NCI-H2029 (cell line): ENCODE results near the gene LEKR1.

Experiments
- DNase-seq: peaks from one replicate; lab custom pipeline; 2025; lab: John Stamatoyannopoulos, UW

The LEKR1 gene

GRCh38 chr3:157081626-157082210 lies 255.6 kb downstream of the LEKR1 start:
- no peak for DNase-seq

- DNase-seq = no peak
Observed at GRCh38 chr3:157082305-157082982, 256.3 kb downstream of the LEKR1 start.

GRCh38 chr3:157083824-157084223 lies 257.7 kb downstream of the LEKR1 start:
- no peak for DNase-seq

- DNase-seq = no peak
Observed at GRCh38 chr3:157086060-157086750, 260.1 kb downstream of the LEKR1 start.

GRCh38 chr3:157086775-157087174 lies 260.6 kb downstream of the LEKR1 start:
- no peak for DNase-seq

GRCh38 chr3:157087373-157087772 lies 261.2 kb downstream of the LEKR1 start:
- no peak for DNase-seq

GRCh38 chr3:157087780-157088600 lies 261.8 kb downstream of the LEKR1 start:
- DNase-seq = no peak

- no peak for DNase-seq
Observed at GRCh38 chr3:157088601-157089454, 262.7 kb downstream of the LEKR1 start.

GRCh38 chr3:157089455-157090221 lies 263.5 kb downstream of the LEKR1 start:
- DNase-seq = no peak

- DNase-seq = no peak
Observed at GRCh38 chr3:157091083-157091833, 265.1 kb downstream of the LEKR1 start.

- DNase-seq = no peak
Observed at GRCh38 chr3:157092230-157092629, 266.1 kb downstream of the LEKR1 start.

- no peak for DNase-seq
Observed at GRCh38 chr3:157093096-157093495, 266.9 kb downstream of the LEKR1 start.

GRCh38 chr3:157094301-157094700 lies 268.1 kb downstream of the LEKR1 start:
- no peak for DNase-seq

- no peak for DNase-seq
Observed at GRCh38 chr3:157094751-157095480, 268.8 kb downstream of the LEKR1 start.
